ENCODE data around the gene VEGFB. TPM values are rescaled to one million over a fixed set of nuclear protein-coding genes. Genes with fewer than 3 reads are reported as not detected.

Gene VEGFB
- polyA plus RNA-seq, 3 donors, result 83.8 to 99.3 (median 95.3) TPM

GRCh38 chr11:64263947-64264317 lies 29.5 kb downstream of the VEGFB start:
- no peak for DNase-seq (ENCODE audit: extremely low read depth in 1 of 11, low read depth in 9 of 11, low spot score in 4 of 11)

DNA sequence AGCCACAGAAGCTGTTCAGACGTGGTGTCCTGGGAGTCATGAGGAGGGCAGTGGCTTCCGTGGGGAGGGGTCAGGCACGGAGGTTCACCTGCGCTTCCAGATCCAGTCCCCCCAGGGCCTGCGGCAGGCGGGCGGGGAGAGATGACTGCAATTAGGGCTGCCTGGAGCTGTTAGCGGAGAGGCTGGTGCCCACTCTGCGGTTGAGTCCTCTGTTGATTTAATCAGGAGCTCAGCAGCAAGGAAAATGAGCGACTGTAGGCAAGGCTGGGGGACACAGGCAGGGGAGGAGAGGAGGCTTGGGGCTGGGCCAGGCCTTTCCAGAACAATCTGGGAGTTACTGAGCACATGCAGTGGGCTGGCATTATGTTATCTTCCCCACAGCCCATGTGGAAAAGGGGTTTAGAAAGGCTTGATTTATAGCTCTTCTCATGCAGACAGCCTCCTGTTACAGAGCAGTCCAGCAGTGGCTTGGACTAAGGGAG lies 30.0 kb downstream of the VEGFB start:
- no peak for DNase-seq (ENCODE audit: extremely low read depth in 1 of 11, low read depth in 9 of 11, low spot score in 4 of 11)

- no peak for DNase-seq (ENCODE audit: extremely low read depth in 1 of 11, low read depth in 9 of 11, low spot score in 4 of 11)
Observed at GRCh38 chr11:64265176-64266160, 31.1 kb downstream of the VEGFB start.

DNA sequence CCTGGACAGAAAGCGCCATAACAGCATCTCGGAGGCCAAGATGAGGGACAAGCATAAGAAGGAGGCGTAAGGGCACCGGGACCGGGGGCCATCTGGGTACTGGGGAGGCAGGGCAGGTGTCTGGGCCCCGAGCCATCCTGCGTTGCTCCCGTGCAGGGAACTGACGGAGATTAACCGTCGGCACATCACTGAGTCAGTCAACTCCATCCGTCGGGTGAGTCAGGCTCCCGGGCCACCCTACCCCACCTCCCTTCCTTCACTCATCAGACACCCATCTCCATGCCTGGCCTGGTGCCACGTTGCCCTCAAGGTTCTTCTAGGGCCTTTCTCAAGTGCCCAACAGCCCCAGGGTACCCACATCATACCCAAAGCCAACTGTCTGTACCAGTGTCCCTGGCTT lies 32.0 kb downstream of the VEGFB start:
- no peak for DNase-seq (ENCODE audit: extremely low read depth in 1 of 11, low read depth in 9 of 11, low spot score in 4 of 11)

DNA sequence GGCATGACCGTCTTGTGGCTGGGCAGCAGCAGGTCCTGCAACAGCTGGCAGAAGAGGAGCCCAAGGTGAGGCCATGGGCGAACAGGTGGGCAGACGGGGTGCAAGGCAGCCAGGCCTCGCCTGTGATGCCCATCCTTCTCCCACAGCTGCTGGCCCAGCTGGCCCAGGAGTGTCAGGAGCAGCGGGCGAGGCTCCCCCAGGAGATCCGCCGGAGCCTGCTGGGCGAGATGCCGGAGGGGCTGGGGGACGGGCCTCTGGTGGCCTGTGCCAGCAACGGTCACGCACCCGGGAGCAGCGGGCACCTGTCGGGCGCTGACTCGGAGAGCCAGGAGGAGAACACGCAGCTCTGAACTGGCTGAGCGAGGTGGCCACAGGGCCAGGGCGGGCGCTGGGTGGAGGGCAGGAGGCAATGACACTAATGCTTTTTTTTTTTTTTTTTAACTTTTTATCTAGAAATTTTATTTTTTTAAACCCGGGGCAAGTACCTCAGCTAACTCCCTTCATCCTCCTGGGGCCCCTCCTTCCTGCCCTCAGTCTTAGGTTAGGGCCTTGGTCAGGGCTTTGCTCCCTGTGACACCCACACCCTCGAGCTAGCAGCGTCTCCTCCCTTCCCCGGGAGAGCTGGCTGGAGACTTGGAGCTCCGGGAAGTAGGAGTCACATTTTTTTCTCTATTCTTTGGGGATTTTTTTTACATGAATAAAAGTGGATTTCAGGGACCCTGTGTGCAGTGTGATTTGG lies 33.0 kb downstream of the VEGFB start:
- DNase-seq (ENCODE audit: extremely low read depth in 1 of 11, low read depth in 9 of 11, low spot score in 4 of 11), result no peak

GRCh38 chr11:64268025-64268892 lies 33.9 kb downstream of the VEGFB start:
- no peak for DNase-seq (ENCODE audit: extremely low read depth in 1 of 11, low read depth in 9 of 11, low spot score in 4 of 11)

- DNase-seq (ENCODE audit: extremely low read depth in 1 of 11, low read depth in 9 of 11, low spot score in 4 of 11), result no peak
Observed at GRCh38 chr11:64268893-64269539, 34.6 kb downstream of the VEGFB start.

DNA sequence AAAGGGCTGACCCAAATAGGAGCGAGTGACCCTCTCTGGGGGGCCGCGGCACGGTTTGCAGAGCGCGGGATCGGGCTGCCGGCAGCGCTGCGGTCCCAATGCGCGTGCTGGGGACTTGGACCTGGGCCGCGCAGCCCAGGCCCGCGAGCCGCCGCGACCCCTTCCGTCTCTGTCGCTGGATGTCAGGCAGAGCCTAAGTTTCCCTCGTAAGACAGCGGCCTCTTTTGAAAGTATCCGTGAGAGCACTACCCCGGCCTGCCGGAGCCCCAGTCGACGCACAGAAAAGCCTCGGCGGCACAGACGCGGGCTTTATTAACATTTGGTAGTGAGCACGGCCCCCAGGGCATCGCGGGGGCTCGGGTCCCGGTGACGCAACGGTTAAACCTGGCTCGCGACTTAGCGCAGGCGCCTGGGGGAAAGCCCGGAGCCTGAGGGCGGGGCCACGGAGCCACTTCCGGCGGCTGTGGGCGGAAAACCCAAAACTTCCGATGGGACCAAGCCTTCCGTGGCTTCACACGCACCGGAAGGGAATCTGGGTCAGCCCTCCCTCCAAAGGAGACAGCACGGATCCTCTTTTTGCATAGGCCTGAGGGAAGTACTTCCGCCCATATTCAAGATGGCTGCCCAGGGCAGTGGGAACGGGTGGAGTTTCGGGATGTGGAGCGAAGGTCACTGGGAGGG lies 35.3 kb downstream of the VEGFB start:
- DNase-seq (ENCODE audit: extremely low read depth in 1 of 11, low read depth in 9 of 11, low spot score in 4 of 11), result peak; percentile 95 to 100 (median 99)

DNA sequence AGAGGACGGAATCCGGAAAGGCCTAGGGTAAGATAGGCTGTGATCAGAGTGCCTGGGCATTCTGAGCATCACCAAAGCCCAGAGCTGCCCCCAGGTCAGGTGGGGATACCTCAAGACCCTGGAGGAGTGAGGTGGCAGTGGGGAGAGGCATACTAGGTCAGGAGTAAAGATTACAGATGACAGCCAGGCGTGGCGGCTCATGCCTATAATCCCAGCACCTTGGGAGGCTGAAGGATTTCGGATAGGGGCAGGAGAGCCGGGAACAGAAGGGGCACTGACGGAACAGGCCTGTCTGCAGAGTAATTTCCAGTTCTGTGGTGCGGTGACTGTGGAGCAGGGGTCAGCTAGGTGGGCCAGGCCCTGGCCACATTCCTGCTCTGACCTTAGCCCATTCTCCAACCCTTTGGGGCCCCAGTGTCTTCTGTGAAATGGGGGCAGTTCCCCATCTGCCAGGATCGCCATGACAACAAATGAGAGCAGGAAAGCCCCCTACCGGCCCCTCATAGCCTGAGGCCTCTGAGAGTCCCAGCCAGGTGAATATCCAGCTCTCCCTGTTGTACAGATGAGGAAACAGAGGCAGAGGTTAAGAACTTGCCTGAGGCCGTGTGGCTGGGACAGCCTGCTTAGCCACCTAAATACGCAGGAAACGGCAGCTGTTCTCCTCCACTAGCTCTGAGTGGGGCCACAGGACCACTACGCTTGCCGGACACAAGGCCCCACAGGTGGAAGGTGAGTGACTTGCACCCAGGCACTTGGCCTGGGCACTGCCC lies 40.8 kb downstream of the VEGFB start:
- no peak for DNase-seq (ENCODE audit: extremely low read depth in 1 of 11, low read depth in 9 of 11, low spot score in 4 of 11)

- DNase-seq (ENCODE audit: extremely low read depth in 1 of 11, low read depth in 9 of 11, low spot score in 4 of 11), result no peak
Observed at GRCh38 chr11:64275841-64276240, 41.5 kb downstream of the VEGFB start.

- no peak for DNase-seq (ENCODE audit: extremely low read depth in 1 of 11, low read depth in 9 of 11, low spot score in 4 of 11)
Observed at GRCh38 chr11:64276653-64277431, 42.5 kb downstream of the VEGFB start.

- DNase-seq (ENCODE audit: extremely low read depth in 1 of 11, low read depth in 9 of 11, low spot score in 4 of 11), result no peak
Observed at GRCh38 chr11:64278576-64279190, 44.3 kb downstream of the VEGFB start.

- DNase-seq (ENCODE audit: extremely low read depth in 1 of 11, low read depth in 9 of 11, low spot score in 4 of 11), result no peak
Observed at GRCh38 chr11:64281957-64282770, 47.8 kb downstream of the VEGFB start.

GRCh38 chr11:64283092-64283491 lies 48.7 kb downstream of the VEGFB start:
- no peak for DNase-seq (ENCODE audit: extremely low read depth in 1 of 11, low read depth in 9 of 11, low spot score in 4 of 11)

Data from renal cortex interstitium (tissue), 11 donors.